Measurements from ENCODE around the gene PRSS8. TPM values are rescaled to one million over a fixed set of nuclear protein-coding genes. Genes with fewer than 3 reads are reported as not detected.
"Not testable (repeated sequence)": the region's sequence is repeated elsewhere in the genome, so short reads cannot be mapped to it uniquely, and the experiment has no call there.

Gene PRSS8
- total RNA-seq, 3 donors from 2014 or later (not counting 1 experiment from before 2014, with no cell fraction given): not detected

- WGBS (ENCODE audit: insufficient coverage): 92% methylated on average over 27 of the region's 27 CpGs
- ATAC-seq (no peak), DNase-seq (no peak)
- H3K36me3 Mint-ChIP-seq: no peaks in the 10 kb centered on the region
- no peaks in the 10 kb centered on the region for H3K36me3 ChIP-seq (ENCODE audit: control insufficient read depth, insufficient read depth, low read length)
- intact Hi-C loops (cut with micrococcal nuclease): no loop called here
- no peaks in the 10 kb centered on the region for H3K9me3 ChIP-seq (ENCODE audit: control insufficient read depth, insufficient read depth, low read length)
- H3K27ac ChIP-seq (ENCODE audit: low read length): no peak overlapping the region
- H3K4me3 ChIP-seq (ENCODE audit: low read length): no peak overlapping the region
- no peak overlapping the region for H3K4me3 Mint-ChIP-seq
- H3K27ac Mint-ChIP-seq: no peak overlapping the region
- H3K9me3 Mint-ChIP-seq: no peaks in the 10 kb centered on the region
- H3K27me3 Mint-ChIP-seq (ENCODE audit: low read depth in 2 of 2): no peaks in the 10 kb centered on the region
- TF ChIP-seq CTCF (IDR thresholded peaks at IDR 0.05): no peak
- H3K4me1 Mint-ChIP-seq: peaks cover 11 to 19% of the 10 kb centered on the region in 2 donors
- H3K4me1 ChIP-seq (ENCODE audit: control insufficient read depth, insufficient read depth, low read length): peaks cover 24% of the 10 kb centered on the region
- no peaks in the 10 kb centered on the region for H3K27me3 ChIP-seq (ENCODE audit: control insufficient read depth, insufficient read depth, low read length)
Observed at GRCh38 chr16:31138621-31139578, 3.4 kb upstream of the PRSS8 start.

DNA sequence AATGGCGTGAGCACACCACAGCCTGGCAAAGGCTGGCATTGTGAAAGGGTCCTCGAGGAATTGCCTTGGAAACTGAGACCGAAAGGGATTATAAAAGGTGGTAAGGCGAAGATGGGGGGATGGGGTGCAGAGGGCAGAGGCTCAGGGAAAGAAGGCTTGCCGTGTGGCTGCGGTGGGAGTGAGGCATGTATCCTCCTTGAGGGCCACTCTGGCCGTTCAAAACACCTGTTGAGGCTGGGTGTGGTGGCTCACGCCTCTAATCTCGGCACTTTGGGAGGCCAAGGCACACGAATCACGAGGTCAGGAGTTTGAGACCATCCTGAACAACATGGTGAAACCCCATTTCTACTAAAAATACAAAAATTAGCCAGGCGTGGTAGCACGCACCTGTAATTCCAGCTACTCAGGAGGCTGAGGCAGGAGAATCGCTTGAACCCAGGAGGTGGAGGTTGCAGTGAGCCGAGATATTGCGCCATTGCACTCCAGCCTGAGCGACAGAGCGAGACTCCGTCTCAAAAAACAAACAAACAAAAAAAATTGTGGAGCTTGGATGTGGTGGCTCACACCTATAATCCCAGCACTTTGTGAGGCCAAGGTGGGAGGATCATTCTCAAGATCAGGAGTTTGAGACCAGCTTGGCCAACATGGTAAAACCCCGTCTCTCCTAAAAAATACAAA lies 1.4 kb upstream of the PRSS8 start:
- H3K9me3 Mint-ChIP-seq, H3K27ac Mint-ChIP-seq: not testable (repeated sequence)

GRCh38 chr16:31136287-31136662 lies 748 bp upstream of the PRSS8 start:
- H3K4me3 Mint-ChIP-seq: no peak overlapping the region
- DNase-seq (no peak), ATAC-seq (no peak)
- H3K9me3 Mint-ChIP-seq: no peaks in the 10 kb centered on the region
- WGBS (ENCODE audit: insufficient coverage): 92% methylated on average over 5 of the region's 6 CpGs
- H3K4me3 ChIP-seq (ENCODE audit: low read length): no peak overlapping the region
- H3K27me3 Mint-ChIP-seq (ENCODE audit: low read depth in 2 of 2): no peaks in the 10 kb centered on the region
- H3K36me3 Mint-ChIP-seq: no peaks in the 10 kb centered on the region
- H3K4me1 Mint-ChIP-seq: no peaks in the 10 kb centered on the region
- TF ChIP-seq CTCF (IDR thresholded peaks at IDR 0.05): no peak
- peaks cover 11% of the 10 kb centered on the region for H3K36me3 ChIP-seq (ENCODE audit: control insufficient read depth, insufficient read depth, low read length)
- H3K9me3 ChIP-seq (ENCODE audit: control insufficient read depth, insufficient read depth, low read length): no peaks in the 10 kb centered on the region
- no peak overlapping the region for H3K27ac Mint-ChIP-seq
- H3K27me3 ChIP-seq (ENCODE audit: control insufficient read depth, insufficient read depth, low read length): no peaks in the 10 kb centered on the region
- intact Hi-C loops (cut with micrococcal nuclease): no loop called here
- H3K4me1 ChIP-seq (ENCODE audit: control insufficient read depth, insufficient read depth, low read length): peaks cover 8% of the 10 kb centered on the region
- H3K27ac ChIP-seq (ENCODE audit: low read length): no peak overlapping the region

More for the DNA sequence above, 1.4 kb upstream of the PRSS8 start:
- H3K4me1 ChIP-seq (ENCODE audit: control insufficient read depth, insufficient read depth, low read length): peaks cover 15% of the 10 kb centered on the region
- H3K36me3 ChIP-seq (ENCODE audit: control insufficient read depth, insufficient read depth, low read length); intact Hi-C loops (cut with micrococcal nuclease); H3K36me3 Mint-ChIP-seq; H3K4me3 Mint-ChIP-seq; H3K4me1 Mint-ChIP-seq; H3K27me3 Mint-ChIP-seq (ENCODE audit: low read depth in 2 of 2); ATAC-seq; DNase-seq; H3K27me3 ChIP-seq (ENCODE audit: control insufficient read depth, insufficient read depth, low read length); H3K27ac ChIP-seq (ENCODE audit: low read length); H3K9me3 ChIP-seq (ENCODE audit: control insufficient read depth, insufficient read depth, low read length); H3K4me3 ChIP-seq (ENCODE audit: low read length): not testable (repeated sequence)
- WGBS (ENCODE audit: insufficient coverage): 90% methylated on average over 16 of the region's 20 CpGs

Data from natural killer cell (primary cell).